BE2C (cell line): Measurements from ENCODE around the gene TEF.

Experiments
- DNase-seq: peaks from one replicate; pipeline ENCODE4 v3.0.0-alpha.2; 2020
- H3K27me3 ChIP-seq: fragments of 250-450 bp; sonication (Bioruptor Pico); 2 replicates; pipeline ENCODE4 v1.5.1; 2020; ENCODE audit warnings: mild to moderate bottlenecking
- H3K36me3 ChIP-seq: fragments of 250-450 bp; sonication (Bioruptor Pico); 2 replicates; pipeline ENCODE4 v1.5.1; 2020; ENCODE audit warnings: mild to moderate bottlenecking
- H3K4me1 ChIP-seq: fragments of 250-450 bp; sonication (Bioruptor Pico); 2 replicates; pipeline ENCODE4 v1.5.1; 2020
- H3K4me3 ChIP-seq: 2 replicates; pipeline ENCODE4 v1.5.1; 2011; ENCODE audit warnings: low read depth, low read length
- H3K9me3 ChIP-seq: fragments of 250-450 bp; sonication (Bioruptor Pico); 2 replicates; pipeline ENCODE4 v1.5.1; 2020
- TF ChIP-seq, protein P1 (sequence below): IDR thresholded peaks from 2 replicates; pipeline ENCODE4 v1.5.1; 2012; ENCODE audit warnings: mild to moderate bottlenecking, low read depth, low read length

TEF gene

DNA sequence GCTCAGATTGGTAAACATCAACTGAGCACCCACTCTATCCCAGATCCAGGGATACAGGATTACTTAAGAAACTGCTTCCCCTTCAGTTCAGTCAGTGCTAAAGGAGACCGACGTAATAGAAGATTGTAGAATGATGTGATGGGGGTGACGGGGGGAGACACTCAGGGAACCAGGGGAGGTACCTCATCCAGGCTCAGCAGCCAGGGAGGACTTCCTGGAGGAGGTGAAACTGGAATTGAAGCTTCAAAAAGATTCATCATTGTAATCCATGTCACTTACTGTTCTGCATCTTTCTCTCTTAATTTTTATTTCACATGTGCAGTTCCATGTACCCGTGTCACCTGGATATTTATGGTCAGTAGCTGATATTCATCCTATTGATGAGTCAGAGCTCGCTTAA, 19.1 kb upstream of the TEF start:
- H3K4me3 ChIP-seq = no peak overlapping the region
- H3K9me3 ChIP-seq = no peaks in the 10 kb centered on the region
- no peaks in the 10 kb centered on the region for H3K27me3 ChIP-seq
- H3K4me1 ChIP-seq = peaks cover 7% of the 10 kb centered on the region
- H3K36me3 ChIP-seq = peaks cover 4% of the 10 kb centered on the region; the same call in 1 of the 2 replicates
- TF ChIP-seq, protein P1, sequence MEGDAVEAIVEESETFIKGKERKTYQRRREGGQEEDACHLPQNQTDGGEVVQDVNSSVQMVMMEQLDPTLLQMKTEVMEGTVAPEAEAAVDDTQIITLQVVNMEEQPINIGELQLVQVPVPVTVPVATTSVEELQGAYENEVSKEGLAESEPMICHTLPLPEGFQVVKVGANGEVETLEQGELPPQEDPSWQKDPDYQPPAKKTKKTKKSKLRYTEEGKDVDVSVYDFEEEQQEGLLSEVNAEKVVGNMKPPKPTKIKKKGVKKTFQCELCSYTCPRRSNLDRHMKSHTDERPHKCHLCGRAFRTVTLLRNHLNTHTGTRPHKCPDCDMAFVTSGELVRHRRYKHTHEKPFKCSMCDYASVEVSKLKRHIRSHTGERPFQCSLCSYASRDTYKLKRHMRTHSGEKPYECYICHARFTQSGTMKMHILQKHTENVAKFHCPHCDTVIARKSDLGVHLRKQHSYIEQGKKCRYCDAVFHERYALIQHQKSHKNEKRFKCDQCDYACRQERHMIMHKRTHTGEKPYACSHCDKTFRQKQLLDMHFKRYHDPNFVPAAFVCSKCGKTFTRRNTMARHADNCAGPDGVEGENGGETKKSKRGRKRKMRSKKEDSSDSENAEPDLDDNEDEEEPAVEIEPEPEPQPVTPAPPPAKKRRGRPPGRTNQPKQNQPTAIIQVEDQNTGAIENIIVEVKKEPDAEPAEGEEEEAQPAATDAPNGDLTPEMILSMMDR = no peak
- no peak for DNase-seq

DNA sequence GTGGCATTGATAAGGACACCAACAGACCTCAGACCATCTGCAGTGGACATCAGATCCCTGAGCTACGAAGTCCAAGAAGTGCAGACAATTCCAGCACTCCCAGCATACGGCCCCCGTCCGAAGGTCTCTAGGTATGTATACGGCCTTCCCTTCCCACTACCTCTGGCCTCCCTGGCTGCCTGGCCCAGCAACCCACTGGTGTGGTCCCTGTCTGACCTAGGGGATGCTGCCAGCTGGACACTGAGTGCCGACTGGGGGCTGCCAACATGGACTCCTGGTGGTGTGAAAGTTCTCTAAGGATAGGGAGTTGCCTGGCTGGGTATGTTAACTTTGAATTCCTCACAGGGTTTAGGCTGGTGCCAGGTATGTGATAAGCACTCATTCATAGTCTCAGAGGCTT, 17.5 kb upstream of the TEF start:
- H3K4me3 ChIP-seq = no peak overlapping the region
- TF ChIP-seq, protein P1 = no peak
- no peaks in the 10 kb centered on the region for H3K27me3 ChIP-seq
- H3K9me3 ChIP-seq = no peaks in the 10 kb centered on the region
- no peaks in the 10 kb centered on the region for H3K36me3 ChIP-seq
- DNase-seq = no peak
- peaks cover 22% of the 10 kb centered on the region for H3K4me1 ChIP-seq

DNA sequence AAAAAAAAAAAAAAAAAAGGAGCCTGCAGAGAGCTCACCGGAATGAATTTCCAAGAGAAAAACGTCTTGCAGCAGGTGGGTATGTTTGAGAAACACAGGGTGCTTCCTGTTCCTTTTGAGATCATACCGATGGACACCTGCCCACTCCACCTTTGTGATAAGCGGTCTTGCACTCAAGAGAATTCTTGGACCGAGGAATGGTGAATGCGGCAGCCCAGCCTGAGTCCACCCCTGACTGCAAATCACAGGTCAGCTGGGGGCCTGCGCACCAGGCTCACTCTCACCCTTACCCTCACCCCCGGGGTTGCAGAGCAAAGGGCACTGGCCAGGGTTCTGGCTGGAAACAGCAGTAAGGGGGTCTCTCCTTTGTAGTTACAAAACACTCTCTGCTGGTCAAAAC, 16.8 kb upstream of the TEF start:
- Histone ChIP-seq H3K4me1 (peaks cover 27% of the 10 kb centered on the region), H3K36me3 (no peaks in the 10 kb centered on the region), H3K4me3 (no peak overlapping the region), H3K27me3 (no peaks in the 10 kb centered on the region), H3K9me3 (no peaks in the 10 kb centered on the region)
- TF ChIP-seq, protein P1 = no peak
- no peak for DNase-seq

DNA sequence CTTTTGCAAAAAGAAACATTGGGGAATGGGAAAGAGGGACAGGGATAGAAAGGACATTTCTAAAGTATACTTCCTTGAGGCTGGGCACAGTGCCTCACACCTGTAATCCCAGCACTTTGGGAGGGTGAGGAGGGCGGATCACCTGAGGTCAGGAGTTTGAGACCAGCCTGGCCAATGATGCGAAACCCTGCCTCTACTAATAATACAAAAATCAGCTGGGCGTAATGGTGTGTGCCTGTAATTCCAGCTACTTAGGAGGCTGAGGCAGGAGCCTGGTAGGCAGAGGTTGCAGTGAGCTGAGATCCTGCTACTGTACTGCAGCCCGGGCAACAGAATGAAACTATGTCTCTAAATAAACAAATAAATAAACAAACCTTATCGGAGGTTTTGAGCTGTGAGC, 16.3 kb upstream of the TEF start:
- Histone ChIP-seq H3K27me3 (no peaks in the 10 kb centered on the region), H3K9me3 (no peaks in the 10 kb centered on the region), H3K4me1 (peaks cover 27% of the 10 kb centered on the region), H3K36me3 (no peaks in the 10 kb centered on the region), H3K4me3 (no peak overlapping the region)
- TF ChIP-seq, protein P1 = no peak
- no peak for DNase-seq

DNA sequence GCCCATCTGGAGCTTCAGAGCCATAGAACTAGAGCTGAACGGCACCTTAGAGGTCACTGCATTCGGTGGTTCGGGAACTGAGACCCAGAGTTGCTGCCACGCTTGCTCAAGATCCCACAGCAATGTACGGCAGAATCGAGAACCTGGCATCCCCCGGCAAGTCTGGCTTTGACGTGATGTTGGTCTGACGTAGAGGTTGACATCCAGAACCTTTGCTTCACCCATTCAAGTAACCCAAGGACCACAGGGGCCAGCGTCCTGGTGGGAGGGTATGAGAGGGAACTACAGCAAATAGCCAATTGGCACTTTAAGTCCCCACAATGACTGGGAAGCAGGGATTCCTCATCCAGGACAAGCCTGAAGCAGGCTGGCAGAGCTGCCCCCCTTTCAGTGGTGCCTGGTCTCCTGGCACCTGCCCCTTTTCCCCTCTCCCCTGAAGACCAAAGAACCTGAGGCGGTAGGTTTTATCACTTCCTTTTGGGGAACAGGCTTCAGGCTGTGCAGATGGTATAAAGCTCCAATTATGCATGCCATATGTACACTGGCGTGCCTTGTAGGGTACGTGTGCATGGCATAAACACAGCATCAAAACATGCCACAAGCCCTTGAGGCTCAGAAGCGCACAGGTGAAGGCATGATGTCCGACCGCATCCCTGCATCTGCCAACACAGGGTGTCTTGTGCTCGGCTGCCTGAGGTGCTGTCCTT, 15.3 kb upstream of the TEF start:
- TF ChIP-seq, protein P1 = no peak
- Histone ChIP-seq H3K27me3 (no peaks in the 10 kb centered on the region), H3K4me3 (peak overlapping the region; percentile 59), H3K36me3 (no peaks in the 10 kb centered on the region), H3K4me1 (peaks cover 27% of the 10 kb centered on the region), H3K9me3 (no peaks in the 10 kb centered on the region)
- no peak for DNase-seq

DNA sequence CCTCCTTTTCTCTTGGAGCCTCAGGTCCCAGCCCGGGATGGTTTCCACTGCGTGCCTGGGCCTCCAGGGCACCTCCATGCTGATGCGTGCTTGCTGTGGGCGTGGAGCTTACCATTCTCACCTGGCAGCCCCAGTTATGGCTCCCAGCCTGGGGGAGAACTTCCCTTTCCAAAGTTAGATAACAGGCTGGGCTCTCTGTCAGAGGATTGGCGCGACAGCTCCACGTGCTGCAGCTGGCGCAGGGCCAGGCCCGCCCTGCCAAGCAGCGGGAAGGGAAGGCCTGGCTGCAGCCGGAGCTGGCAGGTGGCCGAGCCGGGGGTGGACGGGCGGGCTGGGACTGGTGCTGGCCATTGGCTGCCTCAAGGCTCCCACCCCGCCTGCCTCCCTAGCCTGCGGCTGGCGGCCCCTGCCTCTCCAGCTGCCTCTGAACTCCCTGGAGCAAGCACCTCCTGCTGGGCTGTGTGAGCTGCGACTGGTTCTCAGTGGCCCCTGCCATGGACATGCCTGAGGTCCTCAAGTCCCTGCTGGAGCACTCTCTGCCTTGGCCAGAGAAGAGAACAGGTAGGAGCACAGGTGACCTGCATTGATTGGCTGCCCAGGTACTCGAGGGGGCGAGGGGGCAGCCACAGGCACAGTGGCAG, 14.6 kb upstream of the TEF start:
- no peaks in the 10 kb centered on the region for H3K27me3 ChIP-seq
- DNase-seq = peak; percentile 99
- no peaks in the 10 kb centered on the region for H3K36me3 ChIP-seq
- H3K4me3 ChIP-seq = peak overlapping the region; percentile 59
- H3K4me1 ChIP-seq = peaks cover 27% of the 10 kb centered on the region
- no peaks in the 10 kb centered on the region for H3K9me3 ChIP-seq
- TF ChIP-seq, protein P1 = peak; percentile 60
